Measurements from ENCODE around the gene MYOZ2. TPM values are rescaled to one million over a fixed set of nuclear protein-coding genes. Genes with fewer than 3 reads are reported as not detected.
"Not testable (repeated sequence)": the region's sequence is repeated elsewhere in the genome, so short reads cannot be mapped to it uniquely, and the experiment has no call there.

MYOZ2 gene
- polyA plus RNA-seq, 3 donors = 0.31 to 0.55 (median 0.53) TPM

DNA sequence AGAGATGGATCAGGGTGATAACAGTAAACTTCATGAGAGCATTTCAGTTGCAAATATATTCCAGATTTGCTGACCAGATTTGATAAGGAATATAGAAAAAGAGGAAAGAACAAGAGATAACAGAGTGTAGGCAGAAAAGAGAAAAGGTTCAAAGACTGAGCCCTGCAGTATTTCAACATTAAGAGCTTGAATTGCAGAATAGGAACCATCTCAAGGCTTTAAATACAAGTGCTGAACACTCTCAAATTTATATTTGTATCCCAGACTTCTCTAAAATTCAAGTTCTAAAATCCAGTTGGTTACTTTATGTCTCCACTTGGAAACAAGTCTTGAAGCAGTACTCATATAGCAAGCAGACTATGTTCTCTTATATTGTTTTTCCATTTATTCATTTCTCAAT is 9.7 kb upstream of the MYOZ2 start:
- DNase-seq (ENCODE audit: low read depth in 3 of 3, low spot score in 2 of 3) = no peak

DNA sequence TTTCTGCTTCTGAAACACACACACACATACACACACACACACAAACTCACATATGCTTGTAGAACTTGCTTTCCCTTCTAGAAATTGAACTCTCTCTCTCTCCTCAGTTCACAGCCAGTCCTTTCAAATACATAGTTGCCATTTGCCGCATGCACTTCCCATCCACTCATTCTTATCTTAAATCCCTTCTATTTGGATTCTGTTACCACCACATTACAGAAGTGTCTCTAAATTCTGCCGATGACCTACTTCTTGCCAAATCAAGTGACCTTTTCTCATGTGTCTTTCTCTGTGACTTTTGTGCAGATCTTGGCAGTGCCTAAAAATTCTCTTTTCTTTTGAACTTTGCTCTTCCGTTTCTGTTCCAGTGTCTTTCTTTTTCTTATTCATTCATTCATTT is 7.5 kb upstream of the MYOZ2 start:
- DNase-seq (ENCODE audit: low read depth in 3 of 3, low spot score in 2 of 3) = no peak

- DNase-seq (ENCODE audit: low read depth in 3 of 3, low spot score in 2 of 3) = no peak
These were observed 5.1 kb upstream of the MYOZ2 start for GRCh38 chr4:119130365-119131065.

DNA sequence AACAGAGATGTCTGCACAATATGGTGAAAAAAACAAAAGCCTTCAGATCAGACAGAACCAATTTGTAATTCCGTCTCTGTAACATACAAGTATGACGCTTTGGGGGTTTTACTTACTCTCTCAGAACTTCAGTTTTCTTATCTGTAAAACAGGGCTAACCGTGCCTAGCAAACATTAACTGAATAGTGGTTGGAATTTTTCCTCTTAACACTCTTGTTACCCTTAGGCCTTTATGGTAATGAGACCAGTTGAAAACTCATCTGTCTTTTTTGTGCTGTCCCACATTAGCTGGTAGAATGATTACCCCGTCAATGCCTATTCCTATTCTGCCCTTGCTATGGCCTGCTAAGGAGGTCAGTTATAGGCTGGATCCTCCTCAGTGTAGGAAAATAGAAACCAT is 4.5 kb upstream of the MYOZ2 start:
- DNase-seq (ENCODE audit: low read depth in 3 of 3, low spot score in 2 of 3) = no peak

- DNase-seq (ENCODE audit: low read depth in 3 of 3, low spot score in 2 of 3) = no peak
These were observed 3.3 kb upstream of the MYOZ2 start for GRCh38 chr4:119132306-119132705.

- DNase-seq (ENCODE audit: low read depth in 3 of 3, low spot score in 2 of 3) = no peak
These were observed 914 bp downstream of the MYOZ2 start for GRCh38 chr4:119136546-119136945.

DNA sequence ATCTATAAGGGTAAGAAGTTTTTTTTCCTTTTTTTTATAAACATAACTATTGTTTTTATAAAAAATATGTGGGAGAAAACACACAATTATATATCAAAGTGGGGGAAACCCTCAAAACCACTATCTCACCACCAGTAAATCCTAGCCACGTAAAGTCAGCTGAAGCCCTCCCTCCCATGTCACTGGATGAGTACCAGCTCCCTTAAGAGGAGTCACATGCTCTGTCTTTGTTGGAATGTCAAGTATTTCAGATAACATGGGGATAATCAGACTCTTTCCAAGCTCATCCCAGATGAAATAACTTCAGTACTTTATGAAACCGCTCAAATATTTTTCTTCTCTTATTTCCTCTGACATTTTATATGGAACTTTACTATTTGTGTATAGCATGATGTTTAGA is 2.4 kb downstream of the MYOZ2 start:
- DNase-seq (ENCODE audit: low read depth in 3 of 3, low spot score in 2 of 3) = no peak

DNA sequence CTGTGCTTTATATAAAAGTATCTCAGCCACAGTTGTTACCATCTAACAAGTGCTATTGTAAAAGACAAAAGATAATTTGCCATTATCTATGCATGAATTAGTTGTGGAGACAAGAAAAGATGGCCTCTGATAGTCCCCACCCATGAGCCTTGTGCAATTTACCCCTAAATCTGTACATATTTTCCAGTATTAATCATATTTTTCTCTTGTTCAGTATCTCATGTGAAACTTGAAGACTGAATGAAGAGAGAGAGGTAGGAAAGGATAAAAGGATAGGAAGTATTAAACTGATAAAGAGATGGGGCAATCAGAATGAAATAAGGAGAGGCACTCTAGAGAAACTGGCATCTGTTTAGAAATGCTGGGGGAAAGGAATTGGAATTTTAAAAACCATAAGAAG is 3.7 kb downstream of the MYOZ2 start:
- no peak for DNase-seq (ENCODE audit: low read depth in 3 of 3, low spot score in 2 of 3)

DNA sequence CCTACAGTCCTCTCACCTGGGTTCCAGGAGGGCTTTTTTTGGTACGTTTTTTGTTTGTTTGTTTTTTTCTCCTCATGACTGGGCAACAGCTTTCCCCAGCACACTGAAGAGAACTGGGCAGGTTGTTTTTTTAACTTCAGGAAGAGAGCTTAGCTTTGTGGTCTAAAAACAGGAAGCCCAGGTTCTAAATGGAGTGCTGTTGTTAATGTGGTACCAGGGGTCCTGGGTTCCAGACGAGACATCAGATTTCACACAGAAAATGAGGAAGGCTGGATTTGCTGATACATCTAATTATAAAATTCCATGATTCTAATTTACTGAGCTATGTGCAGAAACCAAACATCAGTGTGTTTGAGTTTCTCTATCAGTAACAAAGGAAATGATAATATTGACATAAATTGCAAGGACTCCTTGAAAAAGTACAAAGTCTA is 4.2 kb downstream of the MYOZ2 start:
- DNase-seq (ENCODE audit: low read depth in 3 of 3, low spot score in 2 of 3) = no peak

GRCh38 chr4:119141283-119141682 is 5.7 kb downstream of the MYOZ2 start:
- not testable (repeated sequence) for DNase-seq (ENCODE audit: low read depth in 3 of 3, low spot score in 2 of 3)

DNA sequence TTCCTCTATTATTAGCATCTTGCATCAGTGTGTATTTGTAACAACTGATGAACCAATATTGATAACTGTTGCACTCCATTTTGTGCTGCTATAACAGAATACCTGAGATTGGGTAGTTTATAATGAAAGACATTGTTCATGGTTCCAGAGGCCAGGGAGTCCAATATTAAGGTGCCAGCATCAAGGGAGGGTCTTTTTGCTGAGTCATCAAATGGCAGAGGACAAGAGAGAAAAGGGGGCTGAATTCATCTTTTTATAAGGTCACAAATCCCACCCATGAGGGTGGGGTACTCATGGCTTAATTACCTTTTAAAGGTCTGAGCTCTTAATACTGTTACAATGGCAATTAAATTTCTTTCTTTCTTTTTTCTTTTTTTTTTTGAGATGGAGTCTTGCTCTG is 7.2 kb downstream of the MYOZ2 start:
- DNase-seq (ENCODE audit: low read depth in 3 of 3, low spot score in 2 of 3) = no peak

DNA sequence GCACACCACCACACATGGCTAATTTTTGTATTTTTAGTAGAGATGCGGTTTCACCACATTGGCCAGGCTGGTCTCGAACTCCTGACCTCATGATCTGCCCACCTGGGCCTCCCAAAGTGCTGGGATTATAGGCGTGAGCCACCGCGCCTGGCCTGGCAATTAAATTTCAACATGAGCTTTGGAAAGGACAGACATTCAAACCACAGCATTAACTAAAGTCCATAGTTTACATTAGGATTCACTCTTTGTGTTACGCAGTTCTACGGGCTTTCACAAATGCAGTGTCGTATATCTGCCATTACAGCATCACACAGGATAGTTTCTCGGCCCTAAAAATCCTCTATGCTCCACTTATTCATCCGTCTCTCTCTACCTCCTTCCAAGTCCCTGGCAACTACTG is 7.7 kb downstream of the MYOZ2 start:
- DNase-seq (ENCODE audit: low read depth in 3 of 3, low spot score in 2 of 3) = not testable (repeated sequence)

DNA sequence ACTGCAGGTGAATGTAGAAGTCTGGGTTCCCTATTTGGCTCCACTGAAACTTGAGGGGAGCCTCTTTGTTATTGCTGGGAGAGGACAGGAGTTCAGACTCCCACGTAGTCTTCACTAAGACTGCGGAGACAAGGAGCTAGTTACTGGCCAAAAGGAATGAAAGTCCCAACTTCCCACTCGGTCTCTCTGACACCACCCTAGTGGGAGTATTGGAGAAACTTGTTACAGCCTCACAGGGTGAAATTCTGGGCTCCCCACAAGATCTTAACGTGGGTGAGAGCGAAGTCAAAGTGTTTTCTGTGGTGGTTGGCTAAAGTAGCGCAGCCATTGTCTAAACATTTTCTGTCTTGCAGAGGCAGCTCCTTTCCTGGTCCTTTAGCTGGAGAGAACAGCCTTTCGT is 13.5 kb downstream of the MYOZ2 start:
- no peak for DNase-seq (ENCODE audit: low read depth in 3 of 3, low spot score in 2 of 3)

DNA sequence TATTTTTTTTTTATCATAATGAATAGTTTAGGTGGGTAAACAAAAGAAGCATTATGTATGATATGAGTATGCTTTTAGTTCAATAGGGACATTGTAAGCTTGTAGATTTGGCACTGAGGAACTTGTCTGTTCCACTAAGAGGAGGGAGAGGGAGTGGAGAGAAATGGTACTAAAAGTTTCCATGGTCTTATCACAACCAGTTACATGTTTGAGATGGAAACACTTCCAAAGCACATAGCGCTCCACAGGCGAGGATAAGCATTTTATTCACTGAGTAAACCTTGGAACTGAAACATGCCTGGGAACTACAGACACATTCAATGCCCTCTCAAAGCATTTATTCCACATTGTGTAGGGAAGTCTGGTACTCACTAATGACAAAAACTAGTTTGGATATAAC is 15.5 kb downstream of the MYOZ2 start:
- DNase-seq (ENCODE audit: low read depth in 3 of 3, low spot score in 2 of 3) = no peak

GRCh38 chr4:119152741-119153140 is 17.1 kb downstream of the MYOZ2 start:
- no peak for DNase-seq (ENCODE audit: low read depth in 3 of 3, low spot score in 2 of 3)

DNA sequence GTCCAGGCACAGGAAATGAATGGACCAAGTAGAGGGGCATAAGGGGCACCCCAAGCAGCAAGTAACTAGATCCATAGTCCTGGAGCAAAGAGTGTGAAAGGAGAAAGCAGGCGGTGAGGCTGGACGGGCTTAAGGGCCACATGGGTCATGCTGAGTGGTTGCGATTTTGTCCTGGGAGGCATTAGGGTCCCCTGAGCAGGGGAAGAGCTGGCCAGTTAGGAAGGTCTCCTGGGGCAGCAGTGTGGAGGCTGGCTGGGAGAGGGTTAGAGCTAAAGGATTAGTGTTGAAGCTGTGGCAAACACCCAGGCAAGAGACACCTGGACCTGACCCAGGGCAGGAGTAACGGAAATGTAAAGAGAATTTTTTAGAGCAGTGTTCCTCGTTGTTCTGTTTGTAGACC is 26.5 kb downstream of the MYOZ2 start:
- no peak for DNase-seq (ENCODE audit: low read depth in 3 of 3, low spot score in 2 of 3)

DNA sequence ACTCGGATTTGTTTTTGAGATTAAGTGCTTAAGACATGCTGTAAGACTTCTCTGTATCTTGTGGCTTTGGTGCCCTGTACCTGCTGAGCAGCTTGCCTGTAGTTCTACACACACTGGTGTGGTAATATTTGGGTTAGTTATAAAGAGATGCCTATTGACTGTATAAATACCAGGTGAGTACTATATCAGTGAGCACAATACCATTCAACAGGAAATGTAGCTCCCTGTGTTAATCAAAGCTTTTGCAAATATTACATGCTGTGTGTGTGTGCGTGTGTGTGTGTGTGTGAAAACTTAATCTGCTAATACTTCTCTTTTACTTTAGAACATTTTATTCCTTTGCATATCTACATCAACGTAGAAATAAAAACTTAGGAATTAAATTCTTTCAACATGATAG is 30.1 kb downstream of the MYOZ2 start:
- DNase-seq (ENCODE audit: low read depth in 3 of 3, low spot score in 2 of 3) = no peak

DNA sequence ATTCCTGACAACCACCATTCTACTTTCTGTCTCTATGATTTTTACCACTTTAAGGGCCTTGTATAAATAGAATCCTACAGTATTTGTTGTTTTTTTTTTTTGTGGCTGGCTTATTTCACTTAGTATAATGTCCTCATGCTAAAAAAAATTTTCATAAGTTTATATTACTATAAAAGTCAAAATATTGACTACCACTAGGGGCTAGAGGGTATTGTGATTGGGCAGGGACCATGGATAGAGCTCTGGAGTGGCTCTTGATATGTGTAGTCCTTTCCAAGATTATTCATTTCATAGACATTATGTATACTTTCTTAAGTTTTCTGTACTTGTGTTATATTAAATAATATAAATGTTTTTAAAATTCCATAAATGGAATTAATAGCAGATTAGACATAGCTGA is 34.6 kb downstream of the MYOZ2 start:
- no peak for DNase-seq (ENCODE audit: low read depth in 3 of 3, low spot score in 2 of 3)

GRCh38 chr4:119172223-119172622 is 36.6 kb downstream of the MYOZ2 start:
- DNase-seq (ENCODE audit: low read depth in 3 of 3, low spot score in 2 of 3) = no peak

DNA sequence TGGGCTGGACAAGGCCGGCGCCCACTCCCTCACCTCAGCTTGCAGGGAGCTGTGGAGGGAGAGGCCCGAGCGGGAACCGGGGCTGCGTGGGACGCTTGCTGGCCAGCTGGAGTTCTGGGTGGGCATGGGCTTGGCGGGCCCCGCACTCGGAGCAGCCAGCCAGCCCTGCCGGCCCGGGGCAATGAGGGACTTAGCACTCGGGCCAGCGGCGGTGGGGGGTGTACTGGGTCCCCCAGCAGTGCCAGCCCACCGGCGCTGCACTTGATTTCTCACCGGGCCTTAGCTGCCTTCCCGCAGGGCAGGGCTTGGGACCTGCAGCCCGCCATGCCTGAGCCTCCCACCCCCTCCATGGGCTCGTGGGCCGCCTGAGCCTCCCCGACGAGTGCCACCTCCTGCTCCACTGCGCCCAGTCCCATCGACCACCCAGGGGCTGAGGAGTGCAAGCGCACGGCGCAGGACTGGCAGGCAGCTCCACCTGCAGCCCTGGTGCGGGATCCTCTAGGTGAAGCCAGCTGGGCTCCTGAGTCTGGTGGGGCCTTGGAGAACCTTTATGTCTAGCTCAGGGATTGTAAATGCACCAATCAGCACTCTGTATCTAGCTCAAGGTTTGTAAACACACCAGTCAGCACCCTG is 38.2 kb downstream of the MYOZ2 start:
- DNase-seq (ENCODE audit: low read depth in 3 of 3, low spot score in 2 of 3) = not testable (repeated sequence)

- no peak for DNase-seq (ENCODE audit: low read depth in 3 of 3, low spot score in 2 of 3)
These were observed 43.4 kb downstream of the MYOZ2 start for GRCh38 chr4:119179011-119179410.

DNA sequence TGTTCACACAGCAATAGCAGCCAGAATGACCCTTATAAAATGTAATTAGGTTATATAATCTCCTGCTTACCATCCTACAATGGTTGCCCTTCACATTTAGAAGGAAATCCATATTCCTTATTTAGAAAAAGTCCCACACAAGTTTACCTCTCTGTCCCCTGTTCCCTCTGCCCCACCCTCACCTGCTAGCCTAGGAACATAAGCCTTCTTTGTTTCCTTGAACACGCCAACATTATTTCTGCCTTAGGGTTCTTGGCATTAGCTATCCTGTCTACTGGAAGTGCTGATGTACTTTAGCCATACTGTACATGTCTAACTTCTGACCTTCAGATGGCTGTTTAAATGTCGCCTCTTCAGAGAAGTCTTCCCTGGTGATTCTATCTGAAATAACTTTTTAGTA is 48.5 kb downstream of the MYOZ2 start:
- DNase-seq (ENCODE audit: low read depth in 3 of 3, low spot score in 2 of 3) = no peak

- no peak for DNase-seq (ENCODE audit: low read depth in 3 of 3, low spot score in 2 of 3)
These were observed 54.0 kb downstream of the MYOZ2 start for GRCh38 chr4:119189638-119190037.

All from right renal cortex interstitium (tissue), 3 donors.